AG10803 (cell line): ENCODE measurements around the gene ZNF77.
"Not testable (repeated sequence)": the region's sequence is repeated elsewhere in the genome, so short reads cannot be mapped to it uniquely, and the experiment has no call there.

Experiments used
- DNase-seq: peaks from one replicate; pipeline ENCODE4 v3.0.0; 2010; ENCODE audit warnings: low read depth
- H3K4me3 ChIP-seq: 2 replicates; pipeline ENCODE4 v1.5.1; 2011; ENCODE audit warnings: mild to moderate bottlenecking, low read length, control low read depth
- CTCF ChIP-seq: conservative IDR thresholded peaks from 2 replicates; pipeline ENCODE4 v1.5.1; 2011; ENCODE audit warnings: mild to moderate bottlenecking, low read length, control low read depth, inconsistent platforms

The ZNF77 gene

DNA sequence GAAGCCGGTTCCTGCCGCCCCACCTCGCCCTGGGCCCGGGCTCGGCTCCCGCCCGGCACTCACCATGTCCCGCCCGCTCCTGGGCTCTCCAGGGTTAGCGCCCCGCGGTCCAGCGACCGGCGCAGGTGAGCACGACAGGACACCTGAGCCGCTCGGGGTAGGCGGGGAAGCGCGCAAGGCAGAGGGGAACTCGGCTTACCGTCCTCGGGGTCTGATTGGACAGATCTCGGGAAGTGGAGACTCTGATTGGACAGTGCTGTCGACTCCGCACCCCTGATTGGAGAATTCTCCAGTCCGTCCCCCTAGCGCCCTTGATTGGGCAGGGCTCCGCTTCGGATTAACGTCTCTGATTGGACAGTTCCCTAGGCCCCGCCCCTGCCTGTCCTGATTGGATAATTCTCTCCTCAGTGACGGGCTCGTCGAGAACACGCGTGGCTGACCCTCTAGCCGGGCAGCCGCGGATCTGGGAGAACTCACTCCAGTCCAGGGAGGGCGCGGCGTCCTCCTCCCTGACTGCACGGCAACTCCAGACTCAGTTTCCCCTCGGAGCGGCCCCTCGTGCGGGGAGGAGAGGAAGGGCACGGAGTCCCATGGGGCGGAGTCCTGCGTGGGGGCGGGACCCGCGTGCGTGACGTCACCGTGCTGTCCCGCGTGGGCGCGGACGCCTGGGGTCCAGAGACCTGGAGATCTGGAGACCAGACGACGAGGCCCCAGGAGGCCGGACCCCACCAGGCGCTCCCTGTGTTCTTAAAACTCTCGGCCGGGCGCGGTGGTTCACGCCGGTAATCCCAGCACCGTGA, at the start of gene ZNF77:
TSS of gene ZNF77 (minus strand) at position 197 of the 800 bp plus-strand sequence. CDS start at position 66, 131 bp downstream.
- DNase-seq = peak; percentile 99
- TF ChIP-seq CTCF = no peak
- H3K4me3 ChIP-seq = peak within 1 kb of the TSS; percentile 89

- no peak for TF ChIP-seq CTCF
- no peak overlapping the region for H3K4me3 ChIP-seq
- DNase-seq = no peak
Measured at GRCh38 chr19:2993579-2993978, 48.8 kb upstream of the ZNF77 start.

GRCh38 chr19:2992958-2993357, 48.2 kb upstream of the ZNF77 start:
- TF ChIP-seq CTCF = no peak
- no peak for DNase-seq

GRCh38 chr19:2992333-2992732, 47.6 kb upstream of the ZNF77 start:
- not testable (repeated sequence) for H3K4me3 ChIP-seq, DNase-seq

More at GRCh38 chr19:2992958-2993357, 48.2 kb upstream of the ZNF77 start:
- no peak overlapping the region for H3K4me3 ChIP-seq

DNA sequence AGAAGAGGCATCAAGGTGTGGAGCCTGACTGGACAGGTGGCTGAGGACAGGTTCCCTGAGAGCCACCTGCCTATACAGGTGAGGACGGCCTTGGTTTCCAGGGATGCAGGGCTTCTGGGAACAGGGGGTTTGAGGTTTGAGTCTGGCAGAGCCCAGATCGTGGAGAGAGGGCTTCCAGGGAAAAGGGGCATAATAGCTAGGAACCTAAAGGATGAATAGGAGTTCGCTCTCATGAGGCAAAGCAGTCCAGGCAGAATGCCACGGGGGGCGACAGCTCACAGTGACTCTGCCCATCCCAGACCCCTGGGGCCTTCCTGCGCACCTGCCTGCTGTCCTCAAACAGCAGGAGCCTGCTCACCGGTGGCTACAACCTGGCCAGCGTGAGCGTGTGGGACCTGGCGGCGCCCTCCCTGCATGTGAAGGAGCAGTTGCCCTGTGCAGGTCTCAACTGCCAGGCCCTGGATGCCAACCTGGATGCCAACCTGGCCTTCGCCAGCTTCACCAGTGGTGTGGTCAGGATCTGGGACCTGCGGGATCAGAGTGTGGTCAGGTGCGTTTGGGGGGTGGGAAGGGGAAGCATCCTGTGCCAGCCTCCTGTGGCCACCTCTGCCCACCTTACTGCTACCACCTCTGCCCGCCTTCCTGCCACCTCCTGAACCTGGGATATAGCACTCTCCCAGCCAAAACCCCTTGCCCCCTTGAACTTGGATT, 44.6 kb upstream of the ZNF77 start:
- no peak for TF ChIP-seq CTCF

GRCh38 chr19:2988568-2988967, 43.8 kb upstream of the ZNF77 start:
- DNase-seq = no peak
- TF ChIP-seq CTCF = no peak
- H3K4me3 ChIP-seq = no peak overlapping the region

More for the DNA sequence above, 44.6 kb upstream of the ZNF77 start:
- DNase-seq = no peak
- no peak overlapping the region for H3K4me3 ChIP-seq

DNA sequence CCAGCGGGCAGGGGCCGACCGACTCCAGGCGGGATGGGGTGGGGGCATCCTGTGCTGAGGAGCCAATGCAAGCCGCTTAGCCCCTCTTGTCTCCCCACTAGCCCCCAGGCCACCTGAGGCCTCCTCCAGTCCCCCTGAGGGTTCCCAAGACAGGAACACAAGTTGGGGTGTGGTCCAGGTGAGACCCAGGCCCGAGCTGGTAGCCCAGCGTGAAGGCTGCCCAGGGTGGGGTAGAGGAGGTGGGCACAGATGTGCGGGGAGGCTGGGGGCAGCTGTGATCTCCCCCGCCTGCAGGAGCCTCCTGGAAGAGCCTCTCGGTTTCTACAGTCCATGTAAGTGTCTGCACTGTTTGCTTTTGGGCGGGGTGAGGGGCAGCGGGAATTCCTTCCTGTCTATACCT, 43.0 kb upstream of the ZNF77 start:
- no peak overlapping the region for H3K4me3 ChIP-seq
- DNase-seq = no peak
- no peak for TF ChIP-seq CTCF
